ENCODE measurements around the gene PKP4. TPM values are rescaled to one million over a fixed set of nuclear protein-coding genes. Genes with fewer than 3 reads are reported as not detected.

The PKP4 gene
- total and polyA plus RNA-seq, 4 donors, result 21.5 to 96.4 (median 32.8) TPM

GRCh38 chr2:158509928-158510797 lies 53.4 kb downstream of the PKP4 start:
- Histone ChIP-seq H3K27me3 (ENCODE audit: control insufficient read depth in 3 of 3, insufficient read depth in 3 of 3, low read length in 2 of 3) (no peaks in the 10 kb centered on the region), H3K9ac (ENCODE audit: insufficient read depth in 1 of 2, low read length in 2 of 2) (no peak overlapping the region), H3K9me3 (ENCODE audit: control insufficient read depth in 4 of 4, insufficient read depth in 3 of 4, low read length in 3 of 4) (peaks cover 0 to 2% (median 0%) of the 10 kb centered on the region in 4 donors), H3K4me1 (ENCODE audit: control insufficient read depth in 5 of 5, insufficient read depth in 5 of 5, low read length in 5 of 5) (peaks cover 0 to 15% (median 7%) of the 10 kb centered on the region in 5 donors), H3K36me3 (ENCODE audit: control insufficient read depth in 4 of 4, insufficient read depth in 4 of 4, low read length in 4 of 4) (peaks cover 0 to 4% (median 0%) of the 10 kb centered on the region in 4 donors), H3K27ac (ENCODE audit: low read depth in 1 of 2, low read length in 1 of 2) (no peak overlapping the region), H3K4me3 (no peak overlapping the region)
- TF ChIP-seq CTCF (IDR thresholded peaks at IDR 0.05; ENCODE audit: control extremely low read depth, extremely low read depth), result no peak
- ATAC-seq (ENCODE audit: insufficient read depth, low FRiP score), result no peak
- DNase-seq, result peak in 1 of 3 donors; percentile 34
- WGBS, 2 donors, result 75 to 84% methylated on average over 2 of the region's 2 CpGs

- WGBS, 2 donors, result 98 to 99% methylated on average over 8 of the region's 8 CpGs
- H3K9ac ChIP-seq (ENCODE audit: insufficient read depth in 1 of 2, low read length in 2 of 2), result no peak overlapping the region
- H3K27ac ChIP-seq (ENCODE audit: low read depth in 1 of 2, low read length in 1 of 2), result no peak overlapping the region
- ATAC-seq (ENCODE audit: insufficient read depth, low FRiP score) (no peak), DNase-seq (no peak)
- peaks cover 0 to 4% (median 0%) of the 10 kb centered on the region in 4 donors for H3K36me3 ChIP-seq (ENCODE audit: control insufficient read depth in 4 of 4, insufficient read depth in 4 of 4, low read length in 4 of 4)
- no peak overlapping the region for H3K4me3 ChIP-seq
- H3K4me1 ChIP-seq (ENCODE audit: control insufficient read depth in 5 of 5, insufficient read depth in 5 of 5, low read length in 5 of 5), result peaks cover 0 to 10% (median 7%) of the 10 kb centered on the region in 5 donors
- H3K27me3 ChIP-seq (ENCODE audit: control insufficient read depth in 3 of 3, insufficient read depth in 3 of 3, low read length in 2 of 3), result no peaks in the 10 kb centered on the region
- H3K9me3 ChIP-seq (ENCODE audit: control insufficient read depth in 4 of 4, insufficient read depth in 3 of 4, low read length in 3 of 4), result no peaks in the 10 kb centered on the region
- TF ChIP-seq CTCF (IDR thresholded peaks at IDR 0.05; ENCODE audit: control extremely low read depth, extremely low read depth), result no peak
These were observed 54.1 kb downstream of the PKP4 start for GRCh38 chr2:158510887-158511286.

- Histone ChIP-seq H3K4me3 (no peak overlapping the region), H3K9me3 (ENCODE audit: control insufficient read depth in 4 of 4, insufficient read depth in 3 of 4, low read length in 3 of 4) (no peaks in the 10 kb centered on the region), H3K9ac (ENCODE audit: insufficient read depth in 1 of 2, low read length in 2 of 2) (no peak overlapping the region), H3K36me3 (ENCODE audit: control insufficient read depth in 4 of 4, insufficient read depth in 4 of 4, low read length in 4 of 4) (peaks cover 0 to 4% (median 0%) of the 10 kb centered on the region in 4 donors), H3K4me1 (ENCODE audit: control insufficient read depth in 5 of 5, insufficient read depth in 5 of 5, low read length in 5 of 5) (peaks cover 0 to 10% (median 4%) of the 10 kb centered on the region in 5 donors), H3K27me3 (ENCODE audit: control insufficient read depth in 3 of 3, insufficient read depth in 3 of 3, low read length in 2 of 3) (no peaks in the 10 kb centered on the region), H3K27ac (ENCODE audit: low read depth in 1 of 2, low read length in 1 of 2) (no peak overlapping the region)
- ATAC-seq (ENCODE audit: insufficient read depth, low FRiP score) (no peak), DNase-seq (no peak)
- TF ChIP-seq CTCF (IDR thresholded peaks at IDR 0.05; ENCODE audit: control extremely low read depth, extremely low read depth), result no peak
These were observed 55.0 kb downstream of the PKP4 start for GRCh38 chr2:158511706-158512105.
